WTC11 (cell line): ENCODE results near the gene GFRA1.

Experiments used
- ETV6 ChIP-seq: sonication (generic); formaldehyde crosslinking; IDR thresholded peaks from 2 replicates; pipeline ENCODE4 v1.8.1; 2022; ENCODE audit warnings: mild to moderate bottlenecking, missing genetic modification reagents
- GTF2I ChIP-seq: fragments of 250-450 bp; sonication (Bioruptor Pico); conservative IDR thresholded peaks from 2 replicates; pipeline ENCODE4 v1.4.0; 2021; ENCODE audit warnings: mild to moderate bottlenecking
- MXD4 ChIP-seq: fragments of 250-450 bp; sonication (Bioruptor Pico); IDR thresholded peaks from 2 replicates; pipeline ENCODE4 v1.8.0; 2021; ENCODE audit warnings: mild to moderate bottlenecking, moderate library complexity, borderline replicate concordance
- NR2C2 ChIP-seq: sonication (generic); formaldehyde crosslinking; IDR thresholded peaks from 2 replicates; pipeline ENCODE4 v1.8.0; 2022; ENCODE audit warnings: mild to moderate bottlenecking, missing genetic modification reagents
- SMAD3 ChIP-seq: sonication (generic); formaldehyde crosslinking; IDR thresholded peaks from 2 replicates; pipeline ENCODE4 v1.8.0; 2022; ENCODE audit warnings: missing genetic modification reagents, mild to moderate bottlenecking, borderline replicate concordance
- TCF7 ChIP-seq: sonication (generic); formaldehyde crosslinking; IDR thresholded peaks from 2 replicates; pipeline ENCODE4 v1.8.0; 2022; ENCODE audit warnings: mild to moderate bottlenecking, low read depth, missing genetic modification reagents, moderate library complexity
- TEAD4 ChIP-seq: sonication (generic); formaldehyde crosslinking; IDR thresholded peaks from 2 replicates; pipeline ENCODE4 v1.8.0; 2022; ENCODE audit warnings: mild to moderate bottlenecking, missing genetic modification reagents
- TF ChIP-seq, protein P1 (sequence below): fragments of 200-600 bp; IDR thresholded peaks from 2 replicates; pipeline ENCODE4 v1.8.0; 2022; ENCODE audit warnings: antibody characterized with exemption
- TF ChIP-seq, protein P2 (sequence below): sonication (generic); formaldehyde crosslinking; IDR thresholded peaks from 2 replicates; pipeline ENCODE4 v1.8.1; 2023; ENCODE audit warnings: mild to moderate bottlenecking, missing genetic modification reagents, moderate library complexity
- TF ChIP-seq, protein P3 (sequence below): sonication (generic); formaldehyde crosslinking; IDR thresholded peaks from 2 replicates; pipeline ENCODE4 v1.8.0; 2022; ENCODE audit warnings: mild to moderate bottlenecking, missing genetic modification reagents
- TF ChIP-seq, protein P4 (sequence below): sonication (generic); formaldehyde crosslinking; IDR thresholded peaks from 2 replicates; pipeline ENCODE4 v1.8.1; 2022; ENCODE audit warnings: low read depth, mild to moderate bottlenecking, moderate library complexity, missing genetic modification reagents, borderline replicate concordance
- TF ChIP-seq, protein P5 (sequence below): sonication (generic); formaldehyde crosslinking; IDR thresholded peaks from 2 replicates; pipeline ENCODE4 v1.8.1; 2023; ENCODE audit warnings: mild to moderate bottlenecking, missing genetic modification reagents, borderline replicate concordance

DNA sequence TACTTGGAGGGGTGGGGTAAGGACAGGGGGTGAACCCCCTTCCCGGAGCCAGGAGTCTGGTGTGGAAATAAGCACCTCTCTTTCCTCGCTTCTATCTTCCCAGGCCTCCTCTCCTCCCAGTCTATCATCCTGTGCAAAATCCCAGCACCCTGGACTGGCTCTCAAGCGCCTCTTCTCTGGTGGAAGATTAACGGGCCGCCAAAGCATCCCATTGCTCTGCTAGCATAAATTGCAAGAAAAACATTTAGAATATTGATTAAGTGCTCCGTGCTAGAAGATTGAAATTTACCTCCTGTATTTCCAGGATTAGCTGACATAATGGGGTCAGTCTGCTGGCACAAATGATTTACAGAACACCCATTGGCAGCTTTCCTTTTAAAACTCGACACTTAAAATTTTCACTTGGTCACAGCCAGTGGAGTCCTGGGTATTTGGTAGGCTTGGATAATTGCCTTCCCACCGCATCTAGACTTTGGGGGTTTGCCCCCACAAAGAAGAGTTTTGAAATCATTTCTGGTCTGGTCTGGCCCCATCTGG lies 189.7 kb downstream of the GFRA1 start:
- TF ChIP-seq, protein P1, sequence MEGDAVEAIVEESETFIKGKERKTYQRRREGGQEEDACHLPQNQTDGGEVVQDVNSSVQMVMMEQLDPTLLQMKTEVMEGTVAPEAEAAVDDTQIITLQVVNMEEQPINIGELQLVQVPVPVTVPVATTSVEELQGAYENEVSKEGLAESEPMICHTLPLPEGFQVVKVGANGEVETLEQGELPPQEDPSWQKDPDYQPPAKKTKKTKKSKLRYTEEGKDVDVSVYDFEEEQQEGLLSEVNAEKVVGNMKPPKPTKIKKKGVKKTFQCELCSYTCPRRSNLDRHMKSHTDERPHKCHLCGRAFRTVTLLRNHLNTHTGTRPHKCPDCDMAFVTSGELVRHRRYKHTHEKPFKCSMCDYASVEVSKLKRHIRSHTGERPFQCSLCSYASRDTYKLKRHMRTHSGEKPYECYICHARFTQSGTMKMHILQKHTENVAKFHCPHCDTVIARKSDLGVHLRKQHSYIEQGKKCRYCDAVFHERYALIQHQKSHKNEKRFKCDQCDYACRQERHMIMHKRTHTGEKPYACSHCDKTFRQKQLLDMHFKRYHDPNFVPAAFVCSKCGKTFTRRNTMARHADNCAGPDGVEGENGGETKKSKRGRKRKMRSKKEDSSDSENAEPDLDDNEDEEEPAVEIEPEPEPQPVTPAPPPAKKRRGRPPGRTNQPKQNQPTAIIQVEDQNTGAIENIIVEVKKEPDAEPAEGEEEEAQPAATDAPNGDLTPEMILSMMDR, result no peak
- TF ChIP-seq TCF7 (CRISPR knock-in tag) (no peak), TEAD4 (CRISPR knock-in tag) (no peak), ETV6 (CRISPR knock-in tag) (no peak), NR2C2 (CRISPR knock-in tag) (no peak), MXD4 (no peak), SMAD3 (CRISPR knock-in tag) (no peak), GTF2I (CRISPR knock-in tag) (no peak)
- TF ChIP-seq, protein P2, sequence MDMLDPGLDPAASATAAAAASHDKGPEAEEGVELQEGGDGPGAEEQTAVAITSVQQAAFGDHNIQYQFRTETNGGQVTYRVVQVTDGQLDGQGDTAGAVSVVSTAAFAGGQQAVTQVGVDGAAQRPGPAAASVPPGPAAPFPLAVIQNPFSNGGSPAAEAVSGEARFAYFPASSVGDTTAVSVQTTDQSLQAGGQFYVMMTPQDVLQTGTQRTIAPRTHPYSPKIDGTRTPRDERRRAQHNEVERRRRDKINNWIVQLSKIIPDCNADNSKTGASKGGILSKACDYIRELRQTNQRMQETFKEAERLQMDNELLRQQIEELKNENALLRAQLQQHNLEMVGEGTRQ (CRISPR knock-in tag), result no peak
- TF ChIP-seq, protein P3, sequence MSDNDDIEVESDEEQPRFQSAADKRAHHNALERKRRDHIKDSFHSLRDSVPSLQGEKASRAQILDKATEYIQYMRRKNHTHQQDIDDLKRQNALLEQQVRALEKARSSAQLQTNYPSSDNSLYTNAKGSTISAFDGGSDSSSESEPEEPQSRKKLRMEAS (CRISPR knock-in tag), result no peak
- TF ChIP-seq, protein P4, sequence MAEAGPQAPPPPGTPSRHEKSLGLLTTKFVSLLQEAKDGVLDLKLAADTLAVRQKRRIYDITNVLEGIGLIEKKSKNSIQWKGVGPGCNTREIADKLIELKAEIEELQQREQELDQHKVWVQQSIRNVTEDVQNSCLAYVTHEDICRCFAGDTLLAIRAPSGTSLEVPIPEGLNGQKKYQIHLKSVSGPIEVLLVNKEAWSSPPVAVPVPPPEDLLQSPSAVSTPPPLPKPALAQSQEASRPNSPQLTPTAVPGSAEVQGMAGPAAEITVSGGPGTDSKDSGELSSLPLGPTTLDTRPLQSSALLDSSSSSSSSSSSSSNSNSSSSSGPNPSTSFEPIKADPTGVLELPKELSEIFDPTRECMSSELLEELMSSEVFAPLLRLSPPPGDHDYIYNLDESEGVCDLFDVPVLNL, result no peak
- TF ChIP-seq, protein P5, sequence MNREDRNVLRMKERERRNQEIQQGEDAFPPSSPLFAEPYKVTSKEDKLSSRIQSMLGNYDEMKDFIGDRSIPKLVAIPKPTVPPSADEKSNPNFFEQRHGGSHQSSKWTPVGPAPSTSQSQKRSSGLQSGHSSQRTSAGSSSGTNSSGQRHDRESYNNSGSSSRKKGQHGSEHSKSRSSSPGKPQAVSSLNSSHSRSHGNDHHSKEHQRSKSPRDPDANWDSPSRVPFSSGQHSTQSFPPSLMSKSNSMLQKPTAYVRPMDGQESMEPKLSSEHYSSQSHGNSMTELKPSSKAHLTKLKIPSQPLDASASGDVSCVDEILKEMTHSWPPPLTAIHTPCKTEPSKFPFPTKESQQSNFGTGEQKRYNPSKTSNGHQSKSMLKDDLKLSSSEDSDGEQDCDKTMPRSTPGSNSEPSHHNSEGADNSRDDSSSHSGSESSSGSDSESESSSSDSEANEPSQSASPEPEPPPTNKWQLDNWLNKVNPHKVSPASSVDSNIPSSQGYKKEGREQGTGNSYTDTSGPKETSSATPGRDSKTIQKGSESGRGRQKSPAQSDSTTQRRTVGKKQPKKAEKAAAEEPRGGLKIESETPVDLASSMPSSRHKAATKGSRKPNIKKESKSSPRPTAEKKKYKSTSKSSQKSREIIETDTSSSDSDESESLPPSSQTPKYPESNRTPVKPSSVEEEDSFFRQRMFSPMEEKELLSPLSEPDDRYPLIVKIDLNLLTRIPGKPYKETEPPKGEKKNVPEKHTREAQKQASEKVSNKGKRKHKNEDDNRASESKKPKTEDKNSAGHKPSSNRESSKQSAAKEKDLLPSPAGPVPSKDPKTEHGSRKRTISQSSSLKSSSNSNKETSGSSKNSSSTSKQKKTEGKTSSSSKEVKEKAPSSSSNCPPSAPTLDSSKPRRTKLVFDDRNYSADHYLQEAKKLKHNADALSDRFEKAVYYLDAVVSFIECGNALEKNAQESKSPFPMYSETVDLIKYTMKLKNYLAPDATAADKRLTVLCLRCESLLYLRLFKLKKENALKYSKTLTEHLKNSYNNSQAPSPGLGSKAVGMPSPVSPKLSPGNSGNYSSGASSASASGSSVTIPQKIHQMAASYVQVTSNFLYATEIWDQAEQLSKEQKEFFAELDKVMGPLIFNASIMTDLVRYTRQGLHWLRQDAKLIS, result no peak
